Measurements from ENCODE around the gene APC. TPM values are rescaled to one million over a fixed set of nuclear protein-coding genes. Genes with fewer than 3 reads are reported as not detected.

APC gene
- total and polyA plus RNA-seq, 4 donors = 4.1 to 103 (median 23.1) TPM

- ATAC-seq (ENCODE audit: insufficient read depth, low FRiP score) (no peak), DNase-seq (no peak)
- Histone ChIP-seq H3K4me3 (no peak overlapping the region), H3K9me3 (ENCODE audit: control insufficient read depth in 4 of 4, insufficient read depth in 3 of 4, low read length in 3 of 4) (no peaks in the 10 kb centered on the region), H3K36me3 (ENCODE audit: control insufficient read depth in 4 of 4, insufficient read depth in 4 of 4, low read length in 4 of 4) (peaks cover 0 to 2% (median 0%) of the 10 kb centered on the region in 4 donors), H3K27me3 (ENCODE audit: control insufficient read depth in 3 of 3, insufficient read depth in 3 of 3, low read length in 2 of 3) (no peaks in the 10 kb centered on the region), H3K4me1 (ENCODE audit: control insufficient read depth in 5 of 5, insufficient read depth in 5 of 5, low read length in 5 of 5) (no peaks in the 10 kb centered on the region), H3K27ac (ENCODE audit: low read depth in 1 of 2, low read length in 1 of 2) (no peak overlapping the region), H3K9ac (ENCODE audit: insufficient read depth in 1 of 2, low read length in 2 of 2) (no peak overlapping the region)
- no peak for TF ChIP-seq CTCF (IDR thresholded peaks at IDR 0.05; ENCODE audit: control extremely low read depth, extremely low read depth)
- 97 to 100% methylated on average over 1 of the region's 1 CpG for WGBS, 2 donors
These were observed 8.1 kb upstream of the APC start for GRCh38 chr5:112729630-112730029.

GRCh38 chr5:112732131-112732530 lies 5.6 kb upstream of the APC start:
- Histone ChIP-seq H3K4me1 (ENCODE audit: control insufficient read depth in 5 of 5, insufficient read depth in 5 of 5, low read length in 5 of 5) (no peaks in the 10 kb centered on the region), H3K27me3 (ENCODE audit: control insufficient read depth in 3 of 3, insufficient read depth in 3 of 3, low read length in 2 of 3) (no peaks in the 10 kb centered on the region), H3K36me3 (ENCODE audit: control insufficient read depth in 4 of 4, insufficient read depth in 4 of 4, low read length in 4 of 4) (peaks cover 0 to 2% (median 0%) of the 10 kb centered on the region in 4 donors), H3K9me3 (ENCODE audit: control insufficient read depth in 4 of 4, insufficient read depth in 3 of 4, low read length in 3 of 4) (no peaks in the 10 kb centered on the region), H3K4me3 (no peak overlapping the region), H3K9ac (ENCODE audit: insufficient read depth in 1 of 2, low read length in 2 of 2) (no peak overlapping the region), H3K27ac (ENCODE audit: low read depth in 1 of 2, low read length in 1 of 2) (no peak overlapping the region)
- ATAC-seq (ENCODE audit: insufficient read depth, low FRiP score) = no peak
- DNase-seq = no peak
- TF ChIP-seq CTCF (IDR thresholded peaks at IDR 0.05; ENCODE audit: control extremely low read depth, extremely low read depth) = no peak
- WGBS, 2 donors = 77 to 84% methylated on average over 5 of the region's 5 CpGs

- no peak for TF ChIP-seq CTCF (IDR thresholded peaks at IDR 0.05; ENCODE audit: control extremely low read depth, extremely low read depth)
- no peak overlapping the region for H3K9ac ChIP-seq (ENCODE audit: insufficient read depth in 1 of 2, low read length in 2 of 2)
- H3K27ac ChIP-seq (ENCODE audit: low read depth in 1 of 2, low read length in 1 of 2) = no peak overlapping the region
- H3K4me3 ChIP-seq = no peak overlapping the region
- WGBS, 2 donors = 98 to 100% methylated on average over 1 of the region's 1 CpG
- peaks cover 0 to 8% (median 3%) of the 10 kb centered on the region in 5 donors for H3K4me1 ChIP-seq (ENCODE audit: control insufficient read depth in 5 of 5, insufficient read depth in 5 of 5, low read length in 5 of 5)
- ATAC-seq (ENCODE audit: insufficient read depth, low FRiP score) (no peak), DNase-seq (no peak)
- peaks cover 0 to 2% (median 0%) of the 10 kb centered on the region in 4 donors for H3K36me3 ChIP-seq (ENCODE audit: control insufficient read depth in 4 of 4, insufficient read depth in 4 of 4, low read length in 4 of 4)
- no peaks in the 10 kb centered on the region for H3K9me3 ChIP-seq (ENCODE audit: control insufficient read depth in 4 of 4, insufficient read depth in 3 of 4, low read length in 3 of 4)
- H3K27me3 ChIP-seq (ENCODE audit: control insufficient read depth in 3 of 3, insufficient read depth in 3 of 3, low read length in 2 of 3) = no peaks in the 10 kb centered on the region
These were observed 4.1 kb upstream of the APC start for GRCh38 chr5:112733586-112733985.

- Histone ChIP-seq H3K4me3 (no peak overlapping the region), H3K27ac (ENCODE audit: low read depth in 1 of 2, low read length in 1 of 2) (no peak overlapping the region), H3K9me3 (ENCODE audit: control insufficient read depth in 4 of 4, insufficient read depth in 3 of 4, low read length in 3 of 4) (no peaks in the 10 kb centered on the region), H3K36me3 (ENCODE audit: control insufficient read depth in 4 of 4, insufficient read depth in 4 of 4, low read length in 4 of 4) (peaks cover 0 to 2% (median 0%) of the 10 kb centered on the region in 4 donors), H3K4me1 (ENCODE audit: control insufficient read depth in 5 of 5, insufficient read depth in 5 of 5, low read length in 5 of 5) (peaks cover 0 to 8% (median 4%) of the 10 kb centered on the region in 5 donors), H3K9ac (ENCODE audit: insufficient read depth in 1 of 2, low read length in 2 of 2) (no peak overlapping the region), H3K27me3 (ENCODE audit: control insufficient read depth in 3 of 3, insufficient read depth in 3 of 3, low read length in 2 of 3) (no peaks in the 10 kb centered on the region)
- no peak for TF ChIP-seq CTCF (IDR thresholded peaks at IDR 0.05; ENCODE audit: control extremely low read depth, extremely low read depth)
- no peak for ATAC-seq (ENCODE audit: insufficient read depth, low FRiP score)
- WGBS, 2 donors = 90 to 95% methylated on average over 3 of the region's 3 CpGs
- no peak for DNase-seq
These were observed 3.1 kb upstream of the APC start for GRCh38 chr5:112734597-112734996.

Measured in lung (tissue), 12 donors.